ENCODE measurements around the gene CCDC150.
A peak's percentile ranks its signal among the peaks of the same experiment; 100 is the strongest.

The CCDC150 gene

DNA sequence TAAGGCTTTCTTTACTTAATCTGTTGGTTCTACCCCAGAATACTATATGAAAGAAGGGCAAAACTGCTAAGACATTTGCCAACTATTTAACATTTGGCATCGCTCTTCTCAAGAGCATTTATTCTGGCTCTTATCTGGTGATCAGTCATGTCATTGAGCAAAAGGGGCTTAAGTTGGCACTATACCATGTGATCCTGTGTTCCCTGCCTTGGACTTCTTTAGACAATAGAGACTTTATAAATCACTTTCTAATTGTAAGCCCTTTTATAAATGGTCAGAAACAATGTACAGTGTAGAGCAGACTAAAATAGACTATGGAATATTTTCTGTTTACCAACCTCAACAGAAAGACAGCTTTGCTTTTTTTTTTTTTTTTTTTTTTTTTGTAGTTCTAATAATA, 107.9 kb downstream of the CCDC150 start:
- TF ChIP-seq, protein P1, sequence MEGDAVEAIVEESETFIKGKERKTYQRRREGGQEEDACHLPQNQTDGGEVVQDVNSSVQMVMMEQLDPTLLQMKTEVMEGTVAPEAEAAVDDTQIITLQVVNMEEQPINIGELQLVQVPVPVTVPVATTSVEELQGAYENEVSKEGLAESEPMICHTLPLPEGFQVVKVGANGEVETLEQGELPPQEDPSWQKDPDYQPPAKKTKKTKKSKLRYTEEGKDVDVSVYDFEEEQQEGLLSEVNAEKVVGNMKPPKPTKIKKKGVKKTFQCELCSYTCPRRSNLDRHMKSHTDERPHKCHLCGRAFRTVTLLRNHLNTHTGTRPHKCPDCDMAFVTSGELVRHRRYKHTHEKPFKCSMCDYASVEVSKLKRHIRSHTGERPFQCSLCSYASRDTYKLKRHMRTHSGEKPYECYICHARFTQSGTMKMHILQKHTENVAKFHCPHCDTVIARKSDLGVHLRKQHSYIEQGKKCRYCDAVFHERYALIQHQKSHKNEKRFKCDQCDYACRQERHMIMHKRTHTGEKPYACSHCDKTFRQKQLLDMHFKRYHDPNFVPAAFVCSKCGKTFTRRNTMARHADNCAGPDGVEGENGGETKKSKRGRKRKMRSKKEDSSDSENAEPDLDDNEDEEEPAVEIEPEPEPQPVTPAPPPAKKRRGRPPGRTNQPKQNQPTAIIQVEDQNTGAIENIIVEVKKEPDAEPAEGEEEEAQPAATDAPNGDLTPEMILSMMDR (IDR thresholded peaks at IDR 0.05; ENCODE audit: extremely low read depth, missing control alignments), result no peak
- no peak for DNase-seq (ENCODE audit: low spot score)

- no peak for DNase-seq (ENCODE audit: low spot score)
- TF ChIP-seq, protein P1 (IDR thresholded peaks at IDR 0.05; ENCODE audit: extremely low read depth, missing control alignments), result no peak
These were observed 108.6 kb downstream of the CCDC150 start for GRCh38 chr2:196748123-196748522.

DNA sequence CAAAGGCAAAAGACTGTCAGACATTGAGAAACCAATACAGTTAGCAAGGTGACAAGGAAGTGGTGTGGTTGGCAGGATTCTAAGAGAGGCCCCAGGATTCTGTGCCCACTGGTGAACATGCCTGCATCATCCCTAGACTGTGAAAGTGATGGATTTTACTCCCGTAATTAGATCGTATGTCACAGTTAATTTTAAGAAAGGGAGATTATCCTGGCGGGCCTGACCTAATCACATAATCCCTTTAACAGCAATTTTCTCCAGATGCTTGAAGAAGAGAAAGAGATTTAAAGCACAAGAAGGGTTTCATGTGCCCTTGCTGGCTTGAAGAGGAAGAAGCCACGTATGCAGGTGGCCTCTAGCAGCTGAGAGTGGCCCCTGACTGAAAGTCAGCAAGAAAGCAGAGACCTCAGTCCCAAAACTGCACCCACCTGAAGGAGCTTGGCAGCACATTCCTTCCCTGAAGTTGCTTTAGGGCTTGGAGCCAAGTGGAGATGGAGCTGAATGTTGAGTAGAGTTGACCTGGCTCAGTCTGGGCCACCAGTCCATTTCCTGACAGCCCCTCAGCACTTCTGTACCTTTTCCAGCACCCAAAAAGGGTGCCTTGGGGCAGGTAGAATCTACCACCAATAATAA, 110.9 kb downstream of the CCDC150 start:
- DNase-seq (ENCODE audit: low spot score), result no peak
- TF ChIP-seq, protein P1 (IDR thresholded peaks at IDR 0.05; ENCODE audit: extremely low read depth, missing control alignments), result no peak

DNA sequence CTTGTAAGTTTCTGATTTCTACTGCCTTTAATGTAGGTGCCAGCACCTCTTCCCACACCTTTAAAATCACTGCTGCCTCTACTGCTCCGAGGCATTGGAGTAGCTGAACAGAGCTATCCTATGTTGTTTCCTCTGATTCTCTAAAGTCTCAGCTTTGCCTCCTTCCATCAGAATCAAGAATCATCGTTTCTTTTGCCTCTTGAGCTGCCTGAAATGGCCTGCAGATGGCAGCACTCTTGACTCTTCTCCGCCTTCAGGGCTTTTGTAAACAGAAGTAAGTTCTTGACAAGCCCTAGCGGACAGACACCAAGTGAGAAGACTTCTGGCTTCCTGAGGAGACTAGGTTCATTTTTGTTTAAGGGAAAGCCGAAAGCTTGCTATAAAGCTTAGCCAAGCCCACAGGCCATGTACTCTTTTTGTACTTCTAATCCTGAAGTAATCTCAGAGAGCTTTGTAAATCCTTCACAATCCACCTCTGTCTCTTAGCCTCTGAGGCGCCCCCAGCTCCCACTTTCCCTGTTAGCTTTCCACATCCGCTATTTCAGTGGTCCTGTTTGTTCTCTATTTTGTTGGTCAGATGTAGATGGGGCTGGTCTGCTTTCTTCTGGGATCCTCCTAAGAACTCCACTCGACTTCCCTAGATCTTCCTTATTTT, 111.6 kb downstream of the CCDC150 start:
- DNase-seq (ENCODE audit: low spot score), result peak; percentile 66
- TF ChIP-seq, protein P1 (IDR thresholded peaks at IDR 0.05; ENCODE audit: extremely low read depth, missing control alignments), result peak; percentile 67

DNA sequence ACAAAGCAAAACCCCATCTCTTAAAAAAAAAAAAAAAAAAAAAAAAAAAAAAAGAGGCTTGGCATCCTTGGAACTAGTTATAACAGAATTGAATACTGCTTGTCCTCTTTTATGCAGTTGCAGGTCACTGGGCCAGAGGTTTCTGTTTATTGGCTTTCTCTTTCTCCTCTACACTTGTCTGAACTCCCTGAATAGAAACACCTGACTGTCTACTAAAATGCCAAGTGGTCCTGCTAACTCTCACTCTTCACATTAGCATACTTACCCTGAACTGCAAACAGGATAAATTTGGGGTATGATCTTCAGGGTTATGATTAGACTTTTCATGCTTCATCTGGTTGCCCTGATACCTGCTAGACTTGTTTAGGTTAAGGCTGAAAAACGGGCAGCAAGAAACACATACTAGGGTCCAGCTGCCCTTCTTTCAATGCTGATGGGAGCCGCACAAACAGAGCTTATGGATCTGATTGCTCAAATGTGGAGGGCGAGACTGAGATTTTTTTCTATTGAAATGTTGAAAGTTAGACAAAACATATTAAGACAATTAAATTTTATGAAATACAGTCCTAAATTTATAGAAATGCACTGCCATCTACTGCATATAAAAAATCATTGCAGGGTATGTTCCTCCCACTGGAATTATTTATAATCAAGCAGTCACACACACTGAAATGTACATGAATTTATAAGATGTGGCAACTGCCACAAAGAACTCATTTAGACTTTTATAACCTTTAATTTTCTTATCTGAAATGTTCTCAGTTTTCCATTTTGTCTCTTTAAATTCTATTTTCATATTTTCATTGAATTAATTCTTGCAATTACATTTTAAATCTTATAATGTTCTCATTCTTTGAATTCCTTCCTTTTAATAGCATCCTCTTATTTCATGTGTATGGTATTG, 119.2 kb downstream of the CCDC150 start:
- peak; percentile 11 for DNase-seq (ENCODE audit: low spot score)
- TF ChIP-seq, protein P1 (IDR thresholded peaks at IDR 0.05; ENCODE audit: extremely low read depth, missing control alignments), result no peak

DNA sequence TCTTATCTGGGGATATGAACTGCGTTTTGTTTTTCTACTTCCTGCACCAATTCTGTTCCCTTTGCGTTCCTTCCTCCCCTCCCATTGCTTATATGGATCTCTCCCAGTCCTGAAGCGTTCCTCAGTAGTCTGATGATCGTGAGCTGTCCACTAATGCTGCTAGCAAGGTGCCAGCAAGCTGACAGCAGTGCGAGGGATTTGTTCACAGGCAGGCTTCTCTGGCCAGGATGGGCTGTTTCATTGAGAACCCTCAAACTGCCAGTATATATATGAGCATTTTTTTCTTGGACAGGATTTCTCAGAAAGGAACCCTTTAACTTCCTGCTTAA, 119.8 kb downstream of the CCDC150 start:
- no peak for DNase-seq (ENCODE audit: low spot score)
- TF ChIP-seq, protein P1 (IDR thresholded peaks at IDR 0.05; ENCODE audit: extremely low read depth, missing control alignments), result no peak

DNA sequence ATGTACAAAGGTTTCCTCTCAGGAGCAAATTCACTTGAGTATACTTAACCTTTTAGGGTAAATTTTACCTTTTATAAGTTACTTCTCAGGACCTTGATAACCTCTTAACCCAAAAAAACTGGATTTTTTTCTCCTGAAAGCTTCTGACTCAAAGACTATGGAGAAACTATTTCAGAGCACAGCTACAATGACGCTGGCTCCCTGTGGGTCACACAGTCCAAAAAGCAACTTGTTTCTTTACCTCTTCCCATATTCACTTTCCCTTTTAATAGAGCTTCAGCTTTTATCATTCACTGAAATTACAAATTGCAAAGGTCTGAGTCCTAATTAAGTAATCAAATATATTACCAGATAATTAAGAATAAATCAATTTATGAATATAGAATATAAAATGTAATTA, 127.6 kb downstream of the CCDC150 start:
- DNase-seq (ENCODE audit: low spot score), result no peak
- TF ChIP-seq, protein P1 (IDR thresholded peaks at IDR 0.05; ENCODE audit: extremely low read depth, missing control alignments), result no peak

Measured in GM20000 (cell line).